Raji (cell line): Measurements from ENCODE around the gene MDM2.

Source experiments
- POLR2A ChIP-seq: IDR thresholded peaks from 2 replicates; pipeline ENCODE4 v1.6.1; 2011; ENCODE audit warnings: low read depth, low read length, control low read depth; ENCODE audit not compliant: insufficient read depth

Gene MDM2

DNA sequence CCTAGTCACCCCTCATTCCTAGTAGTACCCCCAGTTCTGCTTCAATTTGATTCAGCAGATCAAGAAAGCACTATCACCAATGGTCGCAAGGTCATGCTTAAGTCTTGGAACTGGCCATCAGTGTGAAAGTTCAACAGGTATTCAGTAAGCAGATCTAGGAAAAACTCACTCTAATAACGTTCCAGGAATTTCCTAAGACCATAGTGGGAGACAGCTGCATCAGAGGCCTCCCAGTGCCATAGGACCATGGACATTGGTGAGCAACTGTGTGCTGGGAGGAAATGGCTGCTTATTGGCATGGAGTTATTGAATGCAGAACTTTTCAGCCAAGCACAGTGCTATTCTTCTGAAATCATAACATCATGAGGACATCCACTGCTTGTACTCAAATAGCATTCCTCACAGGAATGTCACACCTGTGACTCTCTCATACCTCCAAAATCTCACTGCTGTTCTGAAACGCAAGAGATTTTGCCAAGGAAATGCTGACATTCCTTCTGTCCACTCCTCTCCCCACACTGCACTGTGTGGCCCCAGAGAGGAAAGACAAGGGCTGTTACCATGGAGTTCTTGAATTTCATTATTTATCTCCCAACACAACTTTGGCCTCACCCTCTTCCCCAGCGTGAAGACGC lies 30.9 kb upstream of the MDM2 start:
- no peak for TF ChIP-seq POLR2A

DNA sequence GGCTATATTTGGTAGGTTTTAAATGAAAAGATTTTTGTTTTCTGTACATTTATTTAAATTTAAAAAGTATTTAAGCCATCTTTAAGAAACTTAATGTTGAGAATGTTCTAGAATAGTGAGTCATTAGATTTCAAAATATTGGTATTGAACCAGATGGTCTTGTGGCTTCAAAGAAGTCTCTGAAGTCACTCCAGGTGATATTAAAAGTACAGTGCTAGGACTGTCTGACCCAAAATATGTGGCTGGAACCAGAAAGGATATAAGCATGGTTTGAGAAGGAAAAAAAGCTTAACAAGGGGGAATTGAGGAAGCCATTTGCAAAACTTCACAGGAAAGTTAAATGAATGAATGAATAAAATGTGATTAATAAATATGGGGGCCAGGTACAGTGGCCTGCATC lies 28.7 kb upstream of the MDM2 start:
- TF ChIP-seq POLR2A = no peak

DNA sequence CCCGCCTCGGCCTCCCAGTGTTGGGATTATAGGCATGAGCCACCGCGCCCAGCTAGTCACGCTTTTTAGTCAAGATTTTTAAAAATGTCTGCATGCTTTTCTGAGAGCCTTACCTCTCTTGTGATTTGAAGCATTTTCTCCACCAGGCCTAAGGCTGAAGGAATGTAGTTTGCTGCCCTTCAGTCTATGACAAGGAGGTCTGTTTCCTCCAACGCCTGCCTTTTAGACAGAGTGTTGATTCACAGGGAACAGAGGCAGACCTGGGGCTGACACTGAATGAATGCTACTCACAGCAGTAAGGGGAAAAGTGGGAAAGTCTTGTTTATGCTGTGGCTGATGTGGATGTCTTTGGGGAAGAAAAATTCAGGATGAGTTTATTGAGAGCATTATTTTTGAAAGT lies 27.2 kb upstream of the MDM2 start:
- TF ChIP-seq POLR2A = no peak

DNA sequence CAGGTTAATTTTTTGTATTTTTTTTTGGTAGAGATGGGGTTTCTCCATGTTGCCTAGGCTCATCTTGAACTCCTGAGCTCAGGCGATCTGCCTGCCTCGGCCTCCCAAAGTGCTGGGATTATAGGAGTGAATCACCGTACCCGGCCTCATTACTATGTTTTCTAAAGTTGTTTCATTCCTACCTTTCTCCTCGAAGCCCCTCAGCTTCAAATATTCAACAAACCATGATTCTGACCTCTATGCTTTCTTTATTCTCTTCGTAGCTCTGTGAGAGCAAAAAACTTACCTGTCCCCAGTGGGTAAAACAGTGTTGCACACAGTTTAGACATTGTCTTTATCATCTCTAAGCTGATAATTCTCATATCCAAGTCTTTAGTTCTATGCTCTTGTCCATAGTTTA lies 26.2 kb upstream of the MDM2 start:
- no peak for TF ChIP-seq POLR2A

DNA sequence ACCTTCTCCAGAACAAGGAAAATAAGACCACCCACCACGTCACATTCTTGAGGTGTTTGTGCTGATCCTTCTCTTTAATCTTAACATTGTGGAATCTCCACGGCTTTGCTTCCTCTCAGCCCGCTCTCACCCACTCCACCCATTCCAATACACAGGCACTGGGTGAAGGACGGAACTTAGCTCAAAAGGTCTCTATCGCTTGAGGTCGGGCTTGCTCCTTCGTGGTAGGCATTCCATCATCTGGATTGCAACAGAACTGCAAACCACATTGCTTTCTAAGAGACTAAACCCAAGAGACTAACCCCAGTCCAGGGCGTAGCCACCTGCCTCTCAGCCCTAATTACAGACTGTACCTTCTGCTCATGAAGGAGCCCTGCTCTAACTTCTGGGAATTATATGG lies 24.0 kb upstream of the MDM2 start:
- TF ChIP-seq POLR2A = no peak

DNA sequence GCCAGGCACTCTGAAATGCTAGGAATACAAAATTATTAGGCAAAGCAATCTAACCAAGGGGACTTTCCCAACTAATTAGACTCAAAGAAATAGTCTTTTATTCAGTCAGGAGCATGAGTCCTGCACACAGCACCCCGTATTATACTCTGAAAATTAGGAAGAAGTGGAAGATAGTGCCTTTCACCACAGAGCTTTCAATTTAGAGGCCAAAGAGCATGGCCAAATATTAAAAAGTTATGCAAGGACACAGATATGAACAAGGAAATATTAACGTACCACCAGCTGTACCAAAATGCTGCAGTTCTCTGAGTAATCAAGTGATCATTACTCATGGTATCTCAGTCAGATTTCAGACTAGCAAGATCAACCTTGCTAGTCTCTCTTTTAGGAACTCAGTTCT lies 22.6 kb upstream of the MDM2 start:
- TF ChIP-seq POLR2A = no peak

DNA sequence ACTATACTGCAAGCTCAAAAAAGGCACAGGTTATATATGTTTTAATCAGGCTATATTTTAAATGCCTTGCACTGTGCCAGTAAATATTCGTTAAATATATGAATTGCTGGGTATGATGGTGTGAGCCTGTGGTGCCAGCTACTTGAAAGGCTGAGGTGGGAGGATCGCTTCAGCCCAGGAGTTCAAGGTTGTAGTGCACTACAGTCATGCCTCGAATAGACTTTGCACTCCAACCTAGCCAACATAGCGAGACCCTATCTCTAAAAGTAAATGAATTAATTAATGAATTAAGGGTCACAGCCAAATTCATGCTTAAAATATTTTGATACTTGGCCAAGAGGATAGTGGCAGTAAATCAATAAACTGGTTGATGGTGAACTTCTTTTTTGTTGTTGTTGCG lies 22.2 kb upstream of the MDM2 start:
- TF ChIP-seq POLR2A = no peak

DNA sequence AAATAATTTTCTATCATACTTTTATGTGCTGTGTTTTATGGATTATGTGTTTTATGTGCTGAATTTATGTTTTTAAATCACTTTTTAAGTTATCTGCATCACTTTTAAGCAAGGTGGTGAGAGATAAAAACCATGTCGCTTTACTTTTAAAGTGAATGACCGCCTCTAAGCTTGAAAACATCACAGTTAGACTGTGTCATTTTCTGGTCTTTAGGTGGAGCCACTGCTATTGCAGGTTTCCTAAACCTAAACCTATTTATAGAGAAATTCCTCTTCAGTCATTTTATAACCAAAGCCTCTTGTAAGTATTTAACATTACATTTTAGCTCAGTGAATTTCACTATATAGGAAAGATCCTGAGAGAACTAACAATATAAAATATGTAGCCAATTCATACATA lies 21.0 kb upstream of the MDM2 start:
- no peak for TF ChIP-seq POLR2A

DNA sequence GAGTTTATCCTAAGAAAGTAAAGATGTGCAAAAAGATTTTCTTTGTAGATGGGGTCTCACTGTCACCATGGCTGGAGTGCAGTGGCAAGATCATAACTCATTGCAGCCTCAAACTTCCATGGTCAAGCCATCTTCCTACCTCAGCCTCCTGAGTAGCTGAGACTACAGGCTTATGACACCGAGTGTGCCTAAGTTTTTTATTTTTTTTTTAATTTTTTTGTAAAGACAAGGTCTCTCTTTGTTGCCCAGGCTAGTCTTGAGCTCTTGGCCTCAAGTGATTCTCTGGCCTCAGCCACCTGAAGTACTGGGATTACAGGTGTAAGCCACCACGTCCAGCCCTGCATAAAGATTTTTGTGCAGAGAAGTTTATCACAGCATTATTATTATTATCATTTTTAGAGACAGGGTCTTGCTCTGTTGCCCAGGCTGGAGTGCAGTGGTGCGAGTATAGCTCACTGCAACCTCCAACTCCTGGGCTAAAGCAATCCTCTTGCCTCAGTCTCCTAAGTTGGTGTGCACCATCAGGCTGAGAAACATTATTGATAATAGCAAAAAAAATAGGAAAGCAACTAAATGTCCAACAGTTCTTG lies 19.3 kb upstream of the MDM2 start:
- no peak for TF ChIP-seq POLR2A

DNA sequence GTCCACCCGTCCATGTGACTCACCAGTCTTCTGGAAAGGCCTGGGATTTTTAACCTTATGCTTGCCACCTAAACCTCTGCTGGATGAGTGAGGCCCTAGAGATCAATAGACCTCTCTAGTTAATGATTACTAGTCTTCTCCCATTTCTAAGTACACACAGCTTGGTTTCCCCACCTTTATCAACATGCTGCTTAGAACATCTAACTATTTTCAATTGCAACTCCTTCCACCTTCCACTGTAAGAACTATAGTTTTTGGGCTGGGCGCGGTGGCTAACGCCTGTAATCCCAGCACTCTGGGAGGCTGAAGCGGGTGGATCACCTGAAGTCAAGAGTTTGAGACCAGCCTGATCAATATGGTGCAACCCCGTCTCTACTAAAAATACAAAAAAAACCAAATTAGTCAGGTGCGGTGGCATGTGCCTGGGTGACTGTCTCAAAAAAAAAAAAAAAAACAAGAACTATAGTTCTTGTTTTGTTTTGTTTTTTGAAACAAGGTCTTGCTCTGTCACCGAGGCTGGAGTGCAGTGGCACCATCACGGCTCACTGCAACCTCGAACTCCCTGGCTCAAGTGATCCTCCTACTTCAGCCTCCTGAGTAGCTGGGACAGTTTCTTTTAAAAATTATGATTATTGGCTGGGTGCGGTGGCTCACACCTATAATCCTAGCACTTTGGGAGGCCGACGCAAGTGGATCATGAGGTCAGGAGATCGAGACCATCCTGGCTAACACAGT lies 18.7 kb upstream of the MDM2 start:
- TF ChIP-seq POLR2A = no peak

DNA sequence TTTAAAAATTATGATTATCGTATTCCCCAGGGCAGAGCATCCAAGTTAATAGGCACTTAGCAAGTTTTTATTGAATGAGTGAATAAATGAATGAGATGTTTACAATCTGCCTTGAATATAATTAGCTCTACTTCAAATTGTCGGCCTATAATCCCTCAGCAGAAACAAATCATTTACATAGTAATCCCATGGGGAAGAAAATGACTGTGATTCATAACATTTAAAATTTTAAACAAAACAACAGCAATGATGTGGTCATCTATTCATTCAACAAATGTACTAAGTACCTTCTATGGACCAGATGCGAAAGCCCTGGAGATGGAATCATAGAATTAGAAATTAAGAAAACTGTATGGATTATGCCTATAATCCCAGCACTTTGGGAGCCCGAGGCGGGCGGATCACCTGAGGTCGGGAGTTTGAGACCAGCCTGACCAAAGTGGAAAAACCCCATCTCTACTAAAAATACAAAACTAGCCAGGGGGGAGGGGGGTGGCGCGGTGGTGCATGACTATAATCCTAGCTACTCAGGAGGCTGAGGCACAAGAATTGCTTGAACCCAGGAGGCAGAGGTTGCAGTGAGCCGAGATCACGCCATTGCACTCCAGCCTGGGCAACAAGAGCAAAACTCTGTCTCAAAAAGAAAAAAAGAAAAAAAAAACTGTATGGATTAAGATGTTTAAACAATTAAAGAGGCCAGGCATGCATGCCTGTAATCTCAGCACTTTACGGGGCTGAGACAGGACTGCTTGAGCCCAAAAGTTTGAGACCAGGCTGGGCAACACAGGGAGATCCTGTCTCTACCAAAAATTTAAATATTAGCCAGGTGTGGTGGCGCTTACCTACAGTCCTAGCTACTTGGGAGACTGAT lies 17.7 kb upstream of the MDM2 start:
- TF ChIP-seq POLR2A = no peak

DNA sequence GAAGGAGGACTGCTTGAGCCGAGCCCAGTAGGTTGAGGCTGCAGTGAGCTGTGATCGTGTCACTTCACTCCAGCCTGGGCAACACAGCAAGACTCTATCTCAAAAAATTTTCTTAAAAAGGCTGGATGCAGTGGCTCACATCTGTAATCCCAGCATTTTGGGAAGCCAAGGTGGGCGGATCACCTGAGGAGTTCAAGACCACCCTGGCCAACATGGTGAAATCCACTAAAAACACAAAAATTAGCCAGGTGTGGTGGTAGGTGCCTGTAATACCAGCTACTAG lies 17.1 kb upstream of the MDM2 start:
- TF ChIP-seq POLR2A = no peak

DNA sequence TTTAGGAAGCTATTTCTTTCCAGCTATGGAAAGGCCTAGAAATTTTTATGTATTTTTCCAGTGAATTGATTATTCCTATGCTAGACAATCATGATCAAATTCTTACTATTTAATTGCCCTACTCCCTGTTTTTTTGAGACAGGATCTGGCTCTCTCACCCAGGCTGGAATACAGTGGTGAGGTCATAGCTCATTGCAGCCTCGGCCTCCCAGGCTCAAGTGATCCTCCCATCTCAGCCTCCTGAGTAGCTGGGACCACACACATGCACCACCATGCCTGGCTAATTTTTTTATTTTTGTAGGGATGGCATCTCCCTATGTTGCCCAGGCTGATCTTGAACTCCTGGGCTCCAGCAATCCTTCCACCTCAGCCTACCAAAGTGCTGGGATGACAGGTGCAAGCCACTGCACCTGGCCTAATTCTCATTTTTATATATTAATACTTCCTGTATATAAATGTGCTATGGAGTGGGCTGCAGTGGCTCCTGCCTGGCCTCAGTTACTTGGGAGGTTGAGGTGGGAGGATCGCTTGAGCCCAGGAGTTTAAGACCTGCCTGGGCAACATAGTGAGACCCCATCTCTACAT lies 16.0 kb upstream of the MDM2 start:
- TF ChIP-seq POLR2A = no peak

DNA sequence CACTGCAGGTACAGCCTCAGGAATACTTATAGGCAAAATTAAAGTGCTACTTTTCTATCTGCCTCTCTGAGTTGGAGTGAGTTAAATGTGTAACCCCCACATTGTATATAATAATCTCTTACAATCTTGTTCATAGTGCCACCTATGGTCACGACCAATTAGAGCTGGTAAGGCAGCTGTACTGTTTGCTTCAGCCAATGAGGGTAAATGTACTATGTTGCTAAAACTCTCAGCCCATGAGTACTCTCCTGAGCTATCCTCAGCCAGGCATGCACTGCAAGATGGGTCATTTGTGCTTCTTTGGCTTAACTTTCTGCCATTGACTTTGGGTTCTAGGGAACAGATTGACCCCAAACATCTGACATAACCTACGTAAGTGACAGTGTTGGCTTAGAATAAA lies 15.0 kb upstream of the MDM2 start:
- TF ChIP-seq POLR2A = peak; percentile 48; the same call in 1 of the 2 replicates

DNA sequence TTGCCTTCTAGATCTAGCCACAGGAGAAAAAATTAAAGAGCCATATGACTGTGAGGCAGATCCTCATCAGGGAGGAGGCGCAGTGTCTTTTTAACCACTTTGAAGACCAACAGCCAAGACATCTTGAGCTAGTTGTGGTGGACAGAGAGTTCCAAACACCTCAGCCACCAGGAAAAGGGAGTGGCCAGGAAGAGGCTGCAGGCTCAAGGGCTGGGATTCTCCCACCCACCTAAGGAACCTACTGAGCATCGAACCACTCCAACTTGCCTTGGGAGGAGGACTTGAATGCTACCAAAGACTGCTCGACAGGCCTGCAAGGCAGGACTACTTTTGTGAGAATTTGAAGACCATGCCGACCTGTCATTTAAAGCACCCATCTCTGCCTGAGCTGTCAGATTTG lies 14.5 kb upstream of the MDM2 start:
- 0 out of 2 replicates have a peak, but pooled peaks have one; percentile 9 for TF ChIP-seq POLR2A
